Astrocyte (in vitro differentiated cells and primary cell): ENCODE measurements around the gene EFTUD2.

ENCODE experiments used
- CTCF ChIP-seq: IDR thresholded peaks from 2 replicates; pipeline ENCODE4 v1.5.1; 2011; ENCODE audit warnings: low read depth, mild to moderate bottlenecking, inconsistent platforms, low read length, moderate library complexity; ENCODE audit not compliant: insufficient read depth
- EZH2 ChIP-seq: IDR thresholded peaks from 2 replicates; pipeline ENCODE4 v1.6.1; 2012; ENCODE audit warnings: mild to moderate bottlenecking, low read length, inconsistent platforms; ENCODE audit not compliant: insufficient read depth

GRCh38 chr17:44934745-44935105, 35.5 kb upstream of the EFTUD2 start:
- TF ChIP-seq CTCF, result no peak
- TF ChIP-seq EZH2, result no peak
